H1 (cell line): ENCODE results near the gene KRT5. TPM values are rescaled to one million over a fixed set of nuclear protein-coding genes. Genes with fewer than 3 reads are reported as not detected.

Experiments
- BACH1 ChIP-seq: IDR thresholded peaks from 2 replicates; pipeline ENCODE4 v1.6.1; 2012; ENCODE audit warnings: low read length, improper control_type of control experiment
- CEBPB ChIP-seq: IDR thresholded peaks from 2 replicates; pipeline ENCODE4 v1.6.1; 2012; ENCODE audit warnings: low read depth, low read length
- CTCF ChIP-seq, 3 experiments: IDR thresholded peaks; 1 replicate in 2 of 3; 2 replicates in 1 of 3; pipeline versions ENCODE4 v1.5.1 to v1.6.1; 2011; ENCODE audit warnings: low read length in 3 of 3, mild to moderate bottlenecking in 3 of 3, inconsistent platforms in 2 of 3, low read depth in 1 of 3, moderate library complexity in 1 of 3; ENCODE audit not compliant: insufficient read depth in 1 of 3; ENCODE audit errors: control extremely low read depth in 1 of 3
- JUN ChIP-seq: IDR thresholded peaks from 2 replicates; pipeline ENCODE4 v1.6.1; 2011; ENCODE audit warnings: low read depth, mild to moderate bottlenecking, improper control_type of control experiment, low read length
- MAFK ChIP-seq: IDR thresholded peaks from 2 replicates; pipeline ENCODE4 v1.6.1; 2012; ENCODE audit warnings: low read depth, mild to moderate bottlenecking, improper control_type of control experiment, low read length
- RBBP5 ChIP-seq: IDR thresholded peaks from 2 replicates; pipeline ENCODE4 v1.7.1; 2012; ENCODE audit warnings: low read depth, mild to moderate bottlenecking, inconsistent platforms, low read length, moderate library complexity, borderline replicate concordance
- SAP30 ChIP-seq: fragments of 300-600 bp; sonication (generic); IDR thresholded peaks from 2 replicates; pipeline ENCODE4 v1.7.1; 2012; ENCODE audit warnings: low read length, moderate library complexity, mild to moderate bottlenecking, inconsistent platforms; ENCODE audit not compliant: insufficient read depth, insufficient replicate concordance
- SP4 ChIP-seq: IDR thresholded peaks from 2 replicates; pipeline ENCODE4 v1.6.1; 2012; ENCODE audit warnings: low read length, inconsistent platforms
- SRF ChIP-seq: IDR thresholded peaks from 2 replicates; pipeline ENCODE4 v1.6.1; 2011; ENCODE audit warnings: mild to moderate bottlenecking, low read depth, low read length, moderate library complexity
- SUZ12 ChIP-seq: fragments of 200-600 bp; sonication (generic); IDR thresholded peaks from 2 replicates; pipeline ENCODE4 v1.6.1; 2012; ENCODE audit warnings: mild to moderate bottlenecking, inconsistent platforms, low read length, moderate library complexity, mixed read lengths
- polyA plus RNA-seq, 7 experiments: library from polyadenylated mRNA; depleted of rRNA in 3 of 7; stranded (reverse) in 5 of 7; unstranded in 2 of 7; fragments of >200 nt in 5 of 7; fragments of 200-250 nt in 2 of 7; gene quantifications; 1 replicate in 5 of 7; 2 replicates in 1 of 7; 4 replicates in 1 of 7; pipeline versions ENCODE4 v1.2.1 to v1.2.3, GENCODE V29; 2011 to 2013; ENCODE audit warnings: missing spikeins in 2 of 7, mixed read lengths in 2 of 7
- total RNA-seq: library from RNA; stranded (reverse); fragmentation: NEBNext Ultra II Directional; extraction: Animal tissue kit (Norgen Biotek cat#: 25700); gene quantifications from 2 replicates; pipeline ENCODE4 v1.2.1, GENCODE V29; 2021

Gene KRT5
- total and polyA plus RNA-seq, 2 of the 8 experiments (the other 6 are each of a cell fraction or from before 2014, with no cell fraction given): 0.18 TPM; not detected in 1

DNA sequence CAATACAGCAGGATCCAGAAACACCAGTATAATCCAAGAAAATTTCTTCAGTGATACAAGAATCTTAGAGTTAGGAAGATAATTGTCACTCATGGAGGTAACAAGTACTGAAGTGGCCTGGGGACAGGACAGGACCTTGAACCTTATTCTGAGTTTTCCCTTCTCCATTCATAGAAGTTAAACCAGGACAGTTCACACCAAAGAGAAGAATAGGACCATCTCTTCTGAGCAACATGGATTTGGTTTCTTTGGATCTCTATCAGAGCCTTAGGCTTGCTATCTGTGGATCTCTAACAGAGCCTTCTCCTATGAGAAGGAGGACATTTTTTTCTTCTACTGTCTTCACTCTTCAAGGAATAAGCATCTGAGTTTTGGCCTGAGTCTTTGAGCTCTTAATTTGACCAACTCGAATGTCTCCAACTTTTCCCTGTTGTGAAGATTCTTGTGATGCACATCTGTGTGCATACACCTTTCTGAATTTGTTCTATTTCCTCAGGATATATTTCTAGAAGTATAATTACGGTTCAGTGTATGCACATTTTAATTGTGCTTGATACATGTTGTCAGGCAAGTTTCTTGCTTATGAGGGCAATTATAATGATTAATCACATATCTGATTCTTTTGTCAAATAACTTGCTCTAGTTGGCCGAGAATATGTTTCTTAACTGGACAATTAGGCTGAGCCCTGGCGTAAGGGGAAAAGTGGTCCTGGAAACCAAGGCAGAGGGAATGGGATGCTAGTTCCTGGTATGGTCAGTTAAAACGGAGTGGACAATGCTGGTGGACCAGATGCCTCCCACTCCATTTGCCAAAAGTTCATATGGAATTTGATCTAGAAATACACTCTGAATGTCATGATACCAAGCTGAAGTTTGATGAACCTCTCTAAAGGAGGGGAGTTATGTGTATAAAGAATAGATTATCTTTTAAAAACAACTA is 33.8 kb downstream of the KRT5 start (continued):
- no peak for TF ChIP-seq SUZ12
- no peak for TF ChIP-seq BACH1
- TF ChIP-seq SP4: no peak
- TF ChIP-seq SRF: no peak
- TF ChIP-seq JUN: no peak
- TF ChIP-seq CEBPB: no peak
- TF ChIP-seq CTCF (IDR thresholded peaks at IDR 0.05; ENCODE audit: control extremely low read depth in 1 of 3, insufficient read depth in 1 of 3, low read depth in 1 of 3, low read length in 3 of 3): no peak
- TF ChIP-seq SAP30: no peak
- no peak for TF ChIP-seq MAFK
- no peak for TF ChIP-seq RBBP5
